ENCODE data around the gene IL18. TPM values are rescaled to one million over a fixed set of nuclear protein-coding genes. Genes with fewer than 3 reads are reported as not detected.

The IL18 gene
- total and polyA plus RNA-seq, 9 of the 15 experiments (the other 6 are each of a cell fraction or from before 2014, with no cell fraction given), result 4.1 to 10.0 (median 6.1) TPM

DNA sequence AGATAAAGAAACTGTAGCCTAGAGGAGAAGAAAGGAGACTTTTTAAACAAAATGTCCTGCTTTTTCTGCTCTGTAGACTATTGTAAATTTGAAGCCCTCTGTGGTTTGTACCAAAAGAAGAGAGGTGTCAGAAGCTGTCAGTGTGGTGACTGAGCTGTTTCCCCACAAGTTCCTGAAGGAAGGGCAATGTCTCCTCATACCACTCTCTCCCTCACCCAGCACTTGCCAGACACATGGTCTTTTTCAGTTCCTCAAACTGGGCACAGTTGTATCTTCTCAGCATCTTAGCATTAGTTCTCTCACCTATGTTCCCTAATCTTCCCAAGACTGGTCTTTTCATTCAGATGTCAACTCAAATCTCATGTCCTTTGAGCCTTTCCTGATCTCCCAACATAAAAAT is 15.7 kb upstream of the IL18 start:
- FAIRE-seq (no peak), ATAC-seq (no peak), DNase-seq (ENCODE audit: extremely low read depth in 1 of 4, low spot score in 3 of 4) (no peak)
- TF ChIP-seq, protein P1, sequence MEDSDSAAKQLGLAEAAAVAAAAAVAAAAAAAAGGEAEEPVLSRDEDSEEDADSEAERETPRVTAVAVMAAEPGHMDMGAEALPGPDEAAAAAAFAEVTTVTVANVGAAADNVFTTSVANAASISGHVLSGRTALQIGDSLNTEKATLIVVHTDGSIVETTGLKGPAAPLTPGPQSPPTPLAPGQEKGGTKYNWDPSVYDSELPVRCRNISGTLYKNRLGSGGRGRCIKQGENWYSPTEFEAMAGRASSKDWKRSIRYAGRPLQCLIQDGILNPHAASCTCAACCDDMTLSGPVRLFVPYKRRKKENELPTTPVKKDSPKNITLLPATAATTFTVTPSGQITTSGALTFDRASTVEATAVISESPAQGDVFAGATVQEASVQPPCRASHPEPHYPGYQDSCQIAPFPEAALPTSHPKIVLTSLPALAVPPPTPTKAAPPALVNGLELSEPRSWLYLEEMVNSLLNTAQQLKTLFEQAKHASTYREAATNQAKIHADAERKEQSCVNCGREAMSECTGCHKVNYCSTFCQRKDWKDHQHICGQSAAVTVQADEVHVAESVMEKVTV (CRISPR knock-in tag; IDR thresholded peaks at IDR 0.05), result no peak
- no peak for TF ChIP-seq KLF10 (CRISPR knock-in tag; IDR thresholded peaks at IDR 0.05)
- TF ChIP-seq ZFP30 (CRISPR knock-in tag; IDR thresholded peaks at IDR 0.05; ENCODE audit: borderline replicate concordance), result no peak
- no peak for TF ChIP-seq CEBPG (CRISPR knock-in tag; IDR thresholded peaks at IDR 0.05)
- no peak for TF ChIP-seq CEBPG (tag; conservative IDR thresholded peaks at IDR 0.05 in 1 of 2, IDR thresholded peaks at IDR 0.05 in 1 of 2)
- TF ChIP-seq, protein P2, sequence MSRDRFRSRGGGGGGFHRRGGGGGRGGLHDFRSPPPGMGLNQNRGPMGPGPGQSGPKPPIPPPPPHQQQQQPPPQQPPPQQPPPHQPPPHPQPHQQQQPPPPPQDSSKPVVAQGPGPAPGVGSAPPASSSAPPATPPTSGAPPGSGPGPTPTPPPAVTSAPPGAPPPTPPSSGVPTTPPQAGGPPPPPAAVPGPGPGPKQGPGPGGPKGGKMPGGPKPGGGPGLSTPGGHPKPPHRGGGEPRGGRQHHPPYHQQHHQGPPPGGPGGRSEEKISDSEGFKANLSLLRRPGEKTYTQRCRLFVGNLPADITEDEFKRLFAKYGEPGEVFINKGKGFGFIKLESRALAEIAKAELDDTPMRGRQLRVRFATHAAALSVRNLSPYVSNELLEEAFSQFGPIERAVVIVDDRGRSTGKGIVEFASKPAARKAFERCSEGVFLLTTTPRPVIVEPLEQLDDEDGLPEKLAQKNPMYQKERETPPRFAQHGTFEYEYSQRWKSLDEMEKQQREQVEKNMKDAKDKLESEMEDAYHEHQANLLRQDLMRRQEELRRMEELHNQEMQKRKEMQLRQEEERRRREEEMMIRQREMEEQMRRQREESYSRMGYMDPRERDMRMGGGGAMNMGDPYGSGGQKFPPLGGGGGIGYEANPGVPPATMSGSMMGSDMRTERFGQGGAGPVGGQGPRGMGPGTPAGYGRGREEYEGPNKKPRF (IDR thresholded peaks at IDR 0.05; ENCODE audit: low read depth, low read length), result no peak
- no peak for TF ChIP-seq XRCC4 (IDR thresholded peaks at IDR 0.05; ENCODE audit: extremely low read depth, insufficient read depth, insufficient read length)
- TF ChIP-seq, protein P3, sequence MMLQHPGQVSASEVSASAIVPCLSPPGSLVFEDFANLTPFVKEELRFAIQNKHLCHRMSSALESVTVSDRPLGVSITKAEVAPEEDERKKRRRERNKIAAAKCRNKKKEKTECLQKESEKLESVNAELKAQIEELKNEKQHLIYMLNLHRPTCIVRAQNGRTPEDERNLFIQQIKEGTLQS (IDR thresholded peaks at IDR 0.05), result no peak
- TF ChIP-seq, protein P3 (CRISPR knock-in tag; conservative IDR thresholded peaks at IDR 0.05), result no peak
- no peak for TF ChIP-seq FOXJ2 (tag; IDR thresholded peaks at IDR 0.05)
- no peak for TF ChIP-seq RUNX1 (IDR thresholded peaks at IDR 0.05; ENCODE audit: low read depth)
- in situ Hi-C loops (cut with MboI), result no loop called here
- no peaks in the 10 kb centered on the region for H3K79me2 ChIP-seq (ENCODE audit: control insufficient read depth, insufficient read depth, low read length)
- no peak overlapping the region for H3K27ac ChIP-seq (ENCODE audit: extremely low read depth, low read depth, low read length)
- no peaks in the 10 kb centered on the region for H3K9me3 ChIP-seq (replicated peaks; ENCODE audit: control insufficient read depth, insufficient read depth, low read depth, low read length)
- H3K9me1 ChIP-seq (ENCODE audit: control insufficient read depth, insufficient read depth, low read length), result no peaks in the 10 kb centered on the region
- H3K9ac ChIP-seq (ENCODE audit: insufficient read depth in 1 of 2, low read depth in 2 of 2, low read length in 2 of 2), result no peak overlapping the region
- H2AFZ ChIP-seq (ENCODE audit: low read depth, low read length), result no peak overlapping the region
- peaks cover 0 to 8% of the 10 kb centered on the region in 2 experiments; a peak in 2 of 5 replicates for H3K4me1 ChIP-seq (replicated peaks in 1 of 2; ENCODE audit: control insufficient read depth in 2 of 2, insufficient read depth in 2 of 2, low read length in 2 of 2)
- ChIA-PET POLR2A (interaction anchor here (0.6 kb wide), 1 partner anchor 105 kb away, joined by 3 read pairs; no protein-coding TSS in a partner anchor), CTCF (ENCODE audit: low intra/inter-chr PET ratio) (no interaction called here)
- H4K20me1 ChIP-seq (replicated peaks; ENCODE audit: control insufficient read depth, insufficient read depth, low read length), result peaks cover 3% of the 10 kb centered on the region; the same call in 1 of the 2 replicates
- peaks cover 0 to 8% of the 10 kb centered on the region in 2 experiments; a peak in 2 of 5 replicates for H3K27me3 ChIP-seq (ENCODE audit: control insufficient read depth in 2 of 2, insufficient read depth in 2 of 2, low read length in 2 of 2)
- no peak overlapping the region for H3K4me2 ChIP-seq (ENCODE audit: insufficient read depth, low read length)
- no TSS peak for BruUV-seq (replicated peaks)
- H3K36me3 ChIP-seq (ENCODE audit: control insufficient read depth, insufficient read depth, low read length), result no peaks in the 10 kb centered on the region
- H3K4me3 ChIP-seq, result no peak overlapping the region
- intact Hi-C loops (cut with micrococcal nuclease), result no loop called here
